Measurements from ENCODE around the gene RXFP4.

DNA sequence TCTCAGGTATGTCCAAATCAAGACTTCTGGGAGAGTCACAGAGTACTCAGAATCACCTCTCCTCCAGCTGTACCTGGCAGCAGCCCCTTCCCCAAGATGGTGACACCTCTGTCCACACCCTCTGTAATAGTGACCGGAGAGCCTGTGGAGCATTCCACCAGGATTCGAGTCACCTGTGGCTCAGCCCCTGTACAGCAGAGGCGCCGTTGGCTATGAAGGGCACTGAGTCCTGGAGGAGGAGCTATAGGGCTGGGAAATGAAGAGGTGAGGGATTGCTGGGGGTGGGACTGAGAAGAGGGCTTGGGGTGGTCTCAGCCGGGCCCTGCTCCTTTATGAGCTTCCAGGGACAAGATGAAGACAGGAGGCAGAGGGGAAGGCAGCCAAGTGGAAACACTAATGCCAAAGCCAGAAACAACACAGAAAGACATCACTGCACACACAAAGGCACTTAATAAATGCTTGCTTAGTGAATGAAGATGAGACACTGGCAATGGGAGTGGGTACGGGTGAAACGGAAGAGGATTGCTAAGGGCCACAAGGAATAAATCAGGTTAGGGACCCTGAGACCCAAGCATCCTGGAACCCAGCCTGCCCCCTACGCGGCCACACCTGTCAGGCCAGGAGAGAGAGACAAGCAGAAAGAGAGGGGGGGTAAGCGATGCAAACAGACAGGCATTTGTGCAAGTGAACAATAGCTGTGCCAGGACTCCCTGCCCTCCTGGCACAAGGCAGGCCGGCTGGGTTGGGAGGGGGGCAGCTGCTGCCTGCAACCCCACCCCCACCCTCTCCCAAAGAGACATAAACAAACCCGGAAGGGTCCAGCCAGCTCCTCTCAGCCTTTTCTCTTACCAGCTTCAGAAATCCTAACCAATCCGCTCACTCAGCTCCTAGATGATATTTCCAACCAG is 33.0 kb downstream of the RXFP4 start:
- TF ChIP-seq EP300 (IDR thresholded peaks at IDR 0.05; ENCODE audit: low read depth in 2 of 2, low read length in 2 of 2) (no peak), EP300 (CRISPR knock-in tag; IDR thresholded peaks at IDR 0.05; ENCODE audit: borderline replicate concordance) (no peak), ESRRA (CRISPR knock-in tag; IDR thresholded peaks at IDR 0.05; ENCODE audit: low read depth) (no peak)
- TF ChIP-seq, protein P1, sequence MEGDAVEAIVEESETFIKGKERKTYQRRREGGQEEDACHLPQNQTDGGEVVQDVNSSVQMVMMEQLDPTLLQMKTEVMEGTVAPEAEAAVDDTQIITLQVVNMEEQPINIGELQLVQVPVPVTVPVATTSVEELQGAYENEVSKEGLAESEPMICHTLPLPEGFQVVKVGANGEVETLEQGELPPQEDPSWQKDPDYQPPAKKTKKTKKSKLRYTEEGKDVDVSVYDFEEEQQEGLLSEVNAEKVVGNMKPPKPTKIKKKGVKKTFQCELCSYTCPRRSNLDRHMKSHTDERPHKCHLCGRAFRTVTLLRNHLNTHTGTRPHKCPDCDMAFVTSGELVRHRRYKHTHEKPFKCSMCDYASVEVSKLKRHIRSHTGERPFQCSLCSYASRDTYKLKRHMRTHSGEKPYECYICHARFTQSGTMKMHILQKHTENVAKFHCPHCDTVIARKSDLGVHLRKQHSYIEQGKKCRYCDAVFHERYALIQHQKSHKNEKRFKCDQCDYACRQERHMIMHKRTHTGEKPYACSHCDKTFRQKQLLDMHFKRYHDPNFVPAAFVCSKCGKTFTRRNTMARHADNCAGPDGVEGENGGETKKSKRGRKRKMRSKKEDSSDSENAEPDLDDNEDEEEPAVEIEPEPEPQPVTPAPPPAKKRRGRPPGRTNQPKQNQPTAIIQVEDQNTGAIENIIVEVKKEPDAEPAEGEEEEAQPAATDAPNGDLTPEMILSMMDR (CRISPR knock-in tag; IDR thresholded peaks at IDR 0.05) = no peak

All from HepG2 (cell line).